Stimulated activated CD8-positive, alpha-beta memory T cell treated with anti-CD3 and anti-CD28 coated beads, Interleukin-7, amount 100 ng/mL, for 4 hours (primary cell): Measurements from ENCODE around the gene USP30.

Experiments used
- DNase-seq, 2 donors: peaks; one replicate each; pipeline ENCODE4 v3.0.0-alpha.2; 2020; ENCODE audit warnings: low read depth in 2 of 2

USP30 gene

GRCh38 chr12:109126784-109127183, 74.4 kb downstream of the USP30 start:
- DNase-seq, result no peak

DNA sequence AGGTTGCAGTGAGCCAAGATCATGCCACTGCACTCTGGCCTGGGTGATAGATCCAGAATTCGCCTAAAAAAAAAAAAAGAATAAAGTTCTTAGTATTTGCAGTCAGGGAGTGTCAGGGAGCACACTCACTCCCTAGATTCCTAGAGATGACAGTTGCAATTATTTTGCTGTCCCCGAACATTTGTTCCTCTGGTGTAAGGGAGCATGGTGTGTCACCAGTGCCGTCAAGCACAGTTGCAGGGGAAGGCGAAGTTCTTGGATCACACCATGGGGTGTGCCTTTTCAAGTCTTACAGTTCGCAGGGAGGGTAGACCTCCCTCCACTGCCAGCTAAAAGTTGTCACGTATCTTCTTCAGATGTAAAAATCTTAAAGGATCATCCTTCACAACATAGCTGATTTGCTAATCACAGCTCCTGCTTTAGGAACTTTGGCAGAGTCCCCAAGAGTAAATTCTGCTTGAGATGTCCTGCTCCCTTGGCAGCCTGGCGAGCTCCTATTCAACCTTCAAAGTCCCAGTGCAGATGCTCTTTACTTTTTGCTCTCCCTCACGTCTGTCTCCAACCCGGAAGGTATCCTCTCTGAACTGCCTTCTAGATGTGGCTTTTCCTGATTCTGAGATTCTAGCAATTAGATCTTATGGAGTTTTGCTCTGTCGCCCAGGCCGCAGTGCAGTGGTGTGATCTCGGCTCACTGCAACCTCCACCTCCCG, 75.3 kb downstream of the USP30 start:
- DNase-seq, result no peak

- DNase-seq, result no peak
Measured at GRCh38 chr12:109130297-109131153, 78.1 kb downstream of the USP30 start.

GRCh38 chr12:109131154-109132050, 79.0 kb downstream of the USP30 start:
- DNase-seq, result no peak

DNA sequence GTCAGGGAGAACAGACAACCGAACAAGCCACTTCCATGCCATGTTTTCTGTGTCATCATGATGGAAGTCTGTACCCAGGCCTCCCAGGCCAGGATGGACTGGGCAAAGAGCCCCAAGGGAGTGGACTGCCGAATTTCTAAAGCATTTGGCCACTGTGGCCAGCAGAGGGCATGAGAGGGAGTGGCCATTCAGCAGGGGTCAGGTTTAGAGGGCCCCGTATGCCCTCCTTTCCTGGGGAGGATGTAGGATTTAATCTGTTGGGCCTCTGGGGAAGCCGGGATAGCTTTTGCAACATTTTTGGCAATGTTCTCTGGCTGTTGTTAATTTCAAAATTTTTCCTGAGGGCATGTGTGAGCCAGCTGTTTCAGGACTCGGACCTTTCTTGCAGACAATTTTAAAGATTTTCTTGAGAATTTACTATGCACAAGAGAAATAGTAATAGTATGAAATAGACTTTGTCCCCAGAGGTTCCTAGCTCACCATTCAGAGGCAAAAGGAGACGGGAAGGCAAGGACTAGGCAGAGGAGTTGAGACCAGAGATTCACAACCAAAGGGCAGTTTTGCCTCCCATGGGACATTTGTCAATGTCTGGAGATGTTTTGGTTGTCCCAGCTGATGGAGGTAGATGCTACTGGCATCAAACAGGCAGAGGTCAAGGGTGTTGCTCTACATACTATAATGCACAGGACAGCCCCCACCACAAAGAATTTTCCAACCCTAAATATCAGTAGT, 82.0 kb downstream of the USP30 start:
- no peak for DNase-seq

DNA sequence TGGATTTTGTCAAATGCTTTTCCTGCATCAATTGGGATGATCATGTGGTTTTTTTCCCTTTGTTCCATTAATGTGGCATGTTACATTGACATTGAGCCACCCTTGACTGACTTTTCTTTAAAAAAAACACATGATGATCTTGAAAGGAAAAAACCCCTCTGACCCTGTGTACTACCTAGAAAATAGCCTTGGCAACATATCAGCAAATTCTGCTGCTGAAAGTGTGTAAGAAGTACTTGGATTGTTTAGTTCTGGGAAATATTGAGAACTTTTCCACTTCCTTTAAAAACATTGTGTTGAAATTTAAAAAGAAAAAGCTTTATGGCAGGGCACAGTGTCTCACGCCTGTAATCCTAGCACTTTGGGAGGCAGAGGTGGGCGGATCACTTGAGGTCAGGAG, 84.7 kb downstream of the USP30 start:
- DNase-seq, result no peak
